ENCODE measurements around the gene RPUSD1. TPM values are rescaled to one million over a fixed set of nuclear protein-coding genes. Genes with fewer than 3 reads are reported as not detected.
A peak's percentile ranks its signal among the peaks of the same experiment; 100 is the strongest.

Gene RPUSD1
- total and polyA plus RNA-seq, 2 of the 13 experiments (the other 11 are each of a cell fraction or from before 2014, with no cell fraction given): 13.1 to 26.2 TPM

GRCh38 chr16:740459-740763 is 47.8 kb downstream of the RPUSD1 start (continued):
- TF ChIP-seq ZBTB34 (CRISPR knock-in tag; IDR thresholded peaks at IDR 0.05) (no peak), STAT6 (CRISPR knock-in tag; IDR thresholded peaks at IDR 0.05; ENCODE audit: borderline replicate concordance) (0 out of 2 replicates have a peak, but pooled peaks have one; percentile 2), SRY (CRISPR knock-in tag; IDR thresholded peaks at IDR 0.05) (0 out of 2 replicates have a peak, but pooled peaks have one; percentile 22), GZF1 (CRISPR knock-in tag; IDR thresholded peaks at IDR 0.05) (0 out of 2 replicates have a peak, but pooled peaks have one; percentile 6)

GRCh38 chr16:739560-740458 is 48.4 kb downstream of the RPUSD1 start:
- no peak overlapping the region for H2AFZ ChIP-seq (ENCODE audit: low read length)
- peak overlapping the region; percentile 86 for H3K9ac ChIP-seq (ENCODE audit: insufficient read depth, low read depth, low read length)
- H3K27ac ChIP-seq (ENCODE audit: extremely low read length, insufficient read depth, low read length): peak overlapping the region; percentile 59
- in situ Hi-C loops (cut with HindIII; ENCODE audit: extremely low pct_ligation_motif_present, low pct_unique_long_range_greater_than_20kb) (loop anchor here (5.0 kb wide), 1 partner anchor 47 kb away; the partner anchor contains the start of genes CHTF18 and RPUSD1), intact Hi-C loops (cut with micrococcal nuclease; ENCODE audit: unreplicated experiment) (no loop called here)
- H3K36me3 ChIP-seq (replicated peaks in 1 of 2; ENCODE audit: control insufficient read depth in 1 of 2, insufficient read depth in 2 of 2, low read length in 2 of 2): peaks cover 0 to 17% of the 10 kb centered on the region in 2 experiments; a peak in 2 of 5 replicates
- BruUV-seq (replicated peaks): no TSS peak
- no peaks in the 10 kb centered on the region for H4K20me1 ChIP-seq (ENCODE audit: insufficient read depth, low read length)
- H3K9me3 ChIP-seq (ENCODE audit: low read length): no peaks in the 10 kb centered on the region
- H3K4me3 ChIP-seq (replicated peaks in 1 of 3; ENCODE audit: insufficient read depth in 1 of 3, low read depth in 2 of 3, low read length in 3 of 3): peak overlapping the region; percentile 94 to 97 (median 95)
- peaks cover 18% of the 10 kb centered on the region for H3K4me1 ChIP-seq (ENCODE audit: insufficient read depth, low read length)
- ChIA-PET POLR2A (interaction anchor here (0.9 to 3.3 kb wide), 7 partner anchors 10 to 48 kb away, joined by 3 to 22 read pairs (median 7); partner anchors contain the start of genes ANTKMT, CHTF18, METRN and MSLN), CTCF (ENCODE audit: low intra/inter-chr PET ratio, low total read pairs) (no interaction called here)
- no peaks in the 10 kb centered on the region for H3K79me2 ChIP-seq (ENCODE audit: insufficient read depth, low read length)
- FAIRE-seq (peak; percentile 91), ATAC-seq (peak; percentile 71), DNase-seq (ENCODE audit: low spot score) (peak; percentile 61)
- no peaks in the 10 kb centered on the region for H3K27me3 ChIP-seq (ENCODE audit: control insufficient read depth in 1 of 2, insufficient read depth in 2 of 2, low read length in 2 of 2)
- WGBS (ENCODE audit: low lambda C conversion rate): 71% methylated on average over 12 of the region's 38 CpGs
- peak overlapping the region; percentile 76 for H3K4me2 ChIP-seq (ENCODE audit: low read depth, low read length)
- TF ChIP-seq HOXA3 (CRISPR knock-in tag; IDR thresholded peaks at IDR 0.05) (peak; percentile 59; the same call in 1 of the 2 replicates), HNF4G (IDR thresholded peaks at IDR 0.05; ENCODE audit: borderline replicate concordance, low read depth, low read length) (0 out of 2 replicates have a peak, but pooled peaks have one; percentile 11), HNF4G (CRISPR knock-in tag; IDR thresholded peaks at IDR 0.05; ENCODE audit: borderline replicate concordance, low read depth) (peak; percentile 40; the same call in 1 of the 2 replicates), BRD4 (CRISPR knock-in tag; IDR thresholded peaks at IDR 0.05) (0 out of 2 replicates have a peak, but pooled peaks have one; percentile 63), ZNF777 (CRISPR knock-in tag; IDR thresholded peaks at IDR 0.05) (0 out of 2 replicates have a peak, but pooled peaks have one; percentile 7), SP2 (CRISPR knock-in tag; IDR thresholded peaks at IDR 0.05) (peak; percentile 40; the same call in 1 of the 2 replicates), AHDC1 (CRISPR knock-in tag; IDR thresholded peaks at IDR 0.05; ENCODE audit: borderline replicate concordance) (peak; percentile 48; the same call in 1 of the 2 replicates)
